Measurements from ENCODE around the gene NOP10. TPM values are rescaled to one million over a fixed set of nuclear protein-coding genes. Genes with fewer than 3 reads are reported as not detected.
"Not testable (repeated sequence)": the region's sequence is repeated elsewhere in the genome, so short reads cannot be mapped to it uniquely, and the experiment has no call there.

The NOP10 gene
- total RNA-seq, 2 donors from 2014 or later, result 115 to 120 TPM

DNA sequence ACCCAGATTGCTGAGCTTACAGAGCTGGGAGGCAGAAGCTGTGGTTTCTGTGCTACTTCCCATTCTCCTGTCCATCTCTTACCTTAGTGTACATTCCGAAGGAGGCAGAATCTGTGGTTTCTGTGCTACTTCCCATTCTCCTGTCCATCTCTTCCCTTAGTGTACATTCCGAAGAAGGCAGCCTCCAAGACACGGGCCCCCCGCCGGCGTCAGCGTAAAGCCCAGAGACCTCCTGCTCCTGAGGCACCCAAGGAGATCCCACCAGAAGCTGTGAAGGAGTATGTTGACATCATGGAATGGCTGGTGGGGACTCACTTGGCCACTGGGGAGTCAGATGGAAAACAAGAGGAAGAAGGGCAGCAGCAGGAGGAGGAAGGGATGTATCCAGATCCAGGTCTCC is 11.3 kb upstream of the NOP10 start:
- Histone ChIP-seq H3K9me3 (no peaks in the 10 kb centered on the region), H3K4me3 (no peak overlapping the region), H3K36me3 (peaks cover 10% of the 10 kb centered on the region), H3K4me1 (no peaks in the 10 kb centered on the region), H3K27ac (no peak overlapping the region), H3K27me3 (no peaks in the 10 kb centered on the region)
- TF ChIP-seq, protein P1, sequence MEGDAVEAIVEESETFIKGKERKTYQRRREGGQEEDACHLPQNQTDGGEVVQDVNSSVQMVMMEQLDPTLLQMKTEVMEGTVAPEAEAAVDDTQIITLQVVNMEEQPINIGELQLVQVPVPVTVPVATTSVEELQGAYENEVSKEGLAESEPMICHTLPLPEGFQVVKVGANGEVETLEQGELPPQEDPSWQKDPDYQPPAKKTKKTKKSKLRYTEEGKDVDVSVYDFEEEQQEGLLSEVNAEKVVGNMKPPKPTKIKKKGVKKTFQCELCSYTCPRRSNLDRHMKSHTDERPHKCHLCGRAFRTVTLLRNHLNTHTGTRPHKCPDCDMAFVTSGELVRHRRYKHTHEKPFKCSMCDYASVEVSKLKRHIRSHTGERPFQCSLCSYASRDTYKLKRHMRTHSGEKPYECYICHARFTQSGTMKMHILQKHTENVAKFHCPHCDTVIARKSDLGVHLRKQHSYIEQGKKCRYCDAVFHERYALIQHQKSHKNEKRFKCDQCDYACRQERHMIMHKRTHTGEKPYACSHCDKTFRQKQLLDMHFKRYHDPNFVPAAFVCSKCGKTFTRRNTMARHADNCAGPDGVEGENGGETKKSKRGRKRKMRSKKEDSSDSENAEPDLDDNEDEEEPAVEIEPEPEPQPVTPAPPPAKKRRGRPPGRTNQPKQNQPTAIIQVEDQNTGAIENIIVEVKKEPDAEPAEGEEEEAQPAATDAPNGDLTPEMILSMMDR (IDR thresholded peaks at IDR 0.05), result no peak
- no peak for DNase-seq (ENCODE audit: low spot score)

DNA sequence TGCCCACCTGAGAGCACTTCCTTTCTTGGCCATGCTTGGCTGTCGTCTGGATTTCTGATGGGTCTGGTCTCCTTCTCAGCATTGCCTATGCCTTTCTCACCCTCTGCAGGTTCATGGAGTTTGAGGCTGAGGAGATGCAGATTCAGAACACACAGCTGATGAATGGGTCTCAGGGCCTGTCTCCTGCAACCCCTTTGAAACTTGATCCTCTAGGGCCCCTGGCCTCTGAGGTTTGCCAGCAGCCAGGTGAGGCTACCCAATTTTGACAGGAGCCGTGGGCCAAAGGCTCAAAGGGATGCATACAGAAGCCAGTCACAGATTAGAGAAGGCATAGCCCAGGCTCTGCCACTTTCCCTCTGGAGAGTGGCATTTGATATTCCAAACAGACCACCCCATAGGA is 10.7 kb upstream of the NOP10 start:
- no peak for DNase-seq (ENCODE audit: low spot score)
- TF ChIP-seq, protein P1 (IDR thresholded peaks at IDR 0.05), result no peak
- Histone ChIP-seq H3K4me1 (no peaks in the 10 kb centered on the region), H3K27me3 (no peaks in the 10 kb centered on the region), H3K4me3 (no peak overlapping the region), H3K36me3 (peaks cover 4% of the 10 kb centered on the region), H3K9me3 (no peaks in the 10 kb centered on the region), H3K27ac (no peak overlapping the region)

DNA sequence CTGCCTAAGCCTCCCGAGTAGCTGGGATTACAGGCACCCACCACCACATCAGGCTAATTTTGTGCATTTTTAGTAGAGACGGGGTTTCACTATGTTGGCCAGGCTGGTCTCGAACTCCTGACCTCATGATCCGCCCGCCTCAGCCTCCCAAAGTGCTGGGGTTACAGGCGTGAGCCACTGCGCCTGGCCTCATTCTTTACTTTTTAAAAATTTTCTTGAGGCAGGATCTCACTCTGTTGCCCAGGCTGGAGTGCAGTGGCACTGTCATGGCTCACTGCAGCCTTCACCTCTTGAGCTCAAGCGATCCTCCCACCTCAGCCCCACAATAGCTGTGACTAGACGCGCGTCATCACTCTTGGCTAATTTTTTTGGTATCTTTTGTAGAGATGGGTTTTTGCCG is 10.1 kb upstream of the NOP10 start:
- H3K36me3 ChIP-seq; H3K4me3 ChIP-seq; H3K9me3 ChIP-seq; H3K4me1 ChIP-seq; DNase-seq (ENCODE audit: low spot score); H3K27ac ChIP-seq; H3K27me3 ChIP-seq: not testable (repeated sequence)

DNA sequence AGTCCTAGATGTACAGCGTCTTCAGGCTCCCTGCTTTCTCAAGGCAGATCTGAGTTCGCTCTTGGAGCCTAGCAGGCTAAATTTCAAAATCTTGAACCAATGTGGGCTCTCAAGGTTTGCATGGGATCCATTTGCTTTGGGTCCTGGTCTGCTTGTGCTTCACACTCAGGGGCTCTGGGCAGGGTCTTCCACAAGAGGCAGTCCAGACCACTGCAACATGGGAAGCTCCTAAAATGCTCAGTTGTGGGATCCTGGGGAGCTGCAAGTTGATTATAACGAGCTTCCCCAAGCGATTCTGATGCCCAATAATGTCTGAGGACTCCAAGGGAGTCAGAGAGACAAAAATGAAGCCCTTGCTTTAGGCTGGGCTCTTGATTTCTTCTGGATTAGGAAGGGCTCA is 6.8 kb upstream of the NOP10 start:
- no peak for DNase-seq (ENCODE audit: low spot score)
- no peaks in the 10 kb centered on the region for H3K36me3 ChIP-seq
- H3K27me3 ChIP-seq, result no peaks in the 10 kb centered on the region
- no peak overlapping the region for H3K27ac ChIP-seq
- no peaks in the 10 kb centered on the region for H3K9me3 ChIP-seq
- H3K4me1 ChIP-seq, result no peaks in the 10 kb centered on the region
- H3K4me3 ChIP-seq, result no peak overlapping the region
- TF ChIP-seq, protein P1 (IDR thresholded peaks at IDR 0.05), result no peak

DNA sequence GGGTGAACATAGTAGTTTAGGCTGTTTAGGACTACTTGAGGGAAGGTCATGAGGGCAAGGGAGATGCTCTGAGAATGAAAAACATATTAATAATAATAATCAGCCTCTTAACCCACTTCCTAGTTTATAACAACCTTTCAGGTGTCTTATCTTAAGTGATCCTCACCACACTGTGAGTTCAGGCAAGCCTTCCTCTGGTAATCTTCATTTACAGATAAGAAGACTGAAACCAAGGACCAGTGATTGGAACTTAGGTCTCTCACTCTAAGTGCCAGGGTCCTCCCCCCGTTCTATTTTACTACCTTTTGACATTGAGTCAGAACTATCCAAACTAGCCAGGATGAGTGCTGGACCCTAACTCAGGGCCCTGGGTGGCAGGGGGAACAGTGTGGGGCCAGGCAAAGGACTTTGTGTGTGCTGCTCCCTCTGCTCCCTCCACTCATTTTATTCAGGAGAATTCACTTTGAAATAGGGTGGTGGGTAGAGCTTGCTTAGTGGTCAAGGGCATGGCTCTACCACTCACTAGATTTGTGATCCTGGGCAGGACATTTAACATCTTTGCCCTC is 5.9 kb upstream of the NOP10 start:
- no peaks in the 10 kb centered on the region for H3K27me3 ChIP-seq
- DNase-seq (ENCODE audit: low spot score), result no peak

DNA sequence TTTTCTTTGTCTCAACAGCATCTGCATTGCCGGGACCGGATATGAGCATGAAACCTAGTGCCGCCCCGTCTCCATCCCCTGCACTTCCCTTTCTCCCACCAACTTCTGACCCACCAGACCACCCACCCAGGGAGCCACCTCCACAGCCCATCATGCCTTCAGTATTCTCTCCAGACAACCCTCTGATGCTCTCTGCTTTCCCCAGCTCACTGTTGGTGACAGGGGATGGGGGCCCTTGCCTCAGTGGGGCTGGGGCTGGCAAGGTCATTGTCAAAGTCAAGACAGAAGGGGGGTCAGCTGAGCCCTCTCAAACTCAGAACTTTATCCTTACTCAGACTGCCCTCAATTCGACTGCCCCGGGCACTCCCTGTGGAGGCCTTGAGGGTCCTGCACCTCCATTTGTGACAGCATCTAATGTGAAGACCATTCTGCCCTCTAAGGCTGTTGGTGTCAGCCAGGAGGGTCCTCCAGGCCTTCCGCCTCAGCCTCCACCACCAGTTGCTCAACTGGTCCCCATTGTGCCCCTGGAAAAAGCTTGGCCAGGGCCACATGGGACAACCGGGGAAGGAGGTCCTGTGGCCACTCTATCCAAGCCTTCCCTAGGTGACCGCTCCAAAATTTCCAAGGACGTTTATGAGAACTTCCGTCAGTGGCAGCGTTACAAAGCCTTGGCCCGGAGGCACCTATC is 5.2 kb upstream of the NOP10 start:
- Histone ChIP-seq H3K9me3 (no peaks in the 10 kb centered on the region), H3K27ac (no peak overlapping the region), H3K36me3 (no peaks in the 10 kb centered on the region), H3K4me3 (no peak overlapping the region), H3K4me1 (no peaks in the 10 kb centered on the region), H3K27me3 (no peaks in the 10 kb centered on the region)
- TF ChIP-seq, protein P1 (IDR thresholded peaks at IDR 0.05), result no peak
- no peak for DNase-seq (ENCODE audit: low spot score)

More for the DNA sequence above, 5.9 kb upstream of the NOP10 start:
- Histone ChIP-seq H3K4me3 (no peak overlapping the region), H3K36me3 (no peaks in the 10 kb centered on the region), H3K4me1 (no peaks in the 10 kb centered on the region), H3K27ac (no peak overlapping the region), H3K9me3 (no peaks in the 10 kb centered on the region)
- TF ChIP-seq, protein P1 (IDR thresholded peaks at IDR 0.05), result no peak

DNA sequence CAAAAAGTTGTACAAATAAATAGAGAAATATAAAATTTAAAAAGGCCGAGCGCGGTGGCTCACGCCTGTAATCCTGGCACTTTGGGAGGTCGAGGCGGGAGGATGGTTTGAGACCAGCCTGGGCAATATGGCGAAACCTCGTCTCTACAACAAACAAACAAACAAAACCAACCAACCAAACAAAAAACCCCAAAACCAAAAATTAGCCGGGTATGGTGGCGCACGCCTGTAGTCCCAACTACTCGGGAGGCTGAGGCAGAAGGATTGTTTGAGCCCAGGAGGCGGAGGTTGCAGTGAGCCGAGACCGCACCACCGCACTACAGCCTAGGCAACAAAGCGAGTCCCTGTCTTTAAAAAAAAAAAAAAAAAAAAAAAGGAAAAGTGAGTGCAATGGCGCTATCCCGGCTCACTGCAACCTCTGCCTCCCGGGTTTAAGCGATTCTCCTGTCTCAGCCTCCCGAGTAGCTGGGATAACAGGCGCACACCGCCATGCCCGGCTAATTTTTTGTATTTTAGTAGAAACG is 661 bp downstream of the NOP10 start:
- H3K27me3 ChIP-seq; DNase-seq (ENCODE audit: low spot score); H3K9me3 ChIP-seq: not testable (repeated sequence)
- Histone ChIP-seq H3K4me1 (peaks cover 0 to 22% of the 10 kb centered on the region in 2 donors), H3K36me3 (peaks cover 12% of the 10 kb centered on the region), H3K27ac (peak overlapping the region; percentile 88 to 90), H3K4me3 (peak overlapping the region; percentile 78 to 86)
